Heart left ventricle (tissue), 13 donors: ENCODE measurements around the gene KIF24.

ENCODE experiments used
- POLR2A ChIP-seq, 2 donors: fragments of 450-650 bp; IDR thresholded peaks; one replicate each; pipeline ENCODE4 v1.6.1; 2017; ENCODE audit warnings: antibody characterized with exemption in 2 of 2, mild to moderate bottlenecking in 2 of 2, moderate library complexity in 2 of 2
- TF ChIP-seq, protein P1 (sequence below), 12 donors: fragments of 200-600 bp; sonication (generic) in 4 of 12; IDR thresholded peaks; one replicate each; pipeline versions ENCODE4 v1.5.0 to v1.8.0; 2018 to 2022; ENCODE audit warnings: antibody characterized with exemption in 12 of 12, mild to moderate bottlenecking in 5 of 12
- donor health status: ischemic (EF 13 %, LVEDD 7.1; RV severe dilation, severe dysfunction).
- donor health status: DM: no; HTN: yes; CAD: no.
- donor health status: DM: no; HTN: no; CAD: no.
- donor health status: ischemic (EF 25% LVEDD 6.9; RV normal size, moderate dysfunction).
- donor health status: ischemic (EF 25% LVEDD 5.7; RV mildly dilated, moderate dysfunction).
- donor health status: ischemic (EF 35%, LVEDD 5.7; RV mildly dilated, moderate dysfunction).
- donor health status: nonischemic (EF 11% LVEDD 7.7; RV severe dilation, severe dysfunction).
- donor health status: DM: yes; HTN: yes; CAD: no.
- donor health status: PGD.
- donor health status: ischemic (EF 29% LVEDD 5.4; RV normal size, mild dysfunction).
- donor health status: nonischemic (EF 23%, LVEDD 6.1; RV moderate dilation, normal function).

DNA sequence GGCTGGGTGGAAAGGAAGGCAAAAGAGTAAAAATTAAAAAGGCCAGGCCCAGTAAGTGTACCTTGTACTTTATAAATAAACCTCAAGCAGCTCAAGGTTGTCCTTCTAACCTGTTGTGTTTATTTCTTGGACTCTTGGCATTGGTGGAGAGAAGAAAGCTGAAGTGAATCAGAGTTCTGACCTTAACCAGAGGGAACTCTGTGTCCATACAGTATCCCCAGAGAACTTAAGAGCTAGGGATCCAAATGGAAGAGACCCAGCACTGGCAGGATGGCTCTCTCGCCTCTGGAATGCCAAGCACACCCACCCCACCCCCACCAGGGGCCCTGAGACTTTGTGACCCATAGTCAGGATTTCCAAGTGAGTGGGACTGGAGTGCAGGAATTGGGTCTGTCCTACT is 14.5 kb upstream of the KIF24 start:
- TF ChIP-seq, protein P1, sequence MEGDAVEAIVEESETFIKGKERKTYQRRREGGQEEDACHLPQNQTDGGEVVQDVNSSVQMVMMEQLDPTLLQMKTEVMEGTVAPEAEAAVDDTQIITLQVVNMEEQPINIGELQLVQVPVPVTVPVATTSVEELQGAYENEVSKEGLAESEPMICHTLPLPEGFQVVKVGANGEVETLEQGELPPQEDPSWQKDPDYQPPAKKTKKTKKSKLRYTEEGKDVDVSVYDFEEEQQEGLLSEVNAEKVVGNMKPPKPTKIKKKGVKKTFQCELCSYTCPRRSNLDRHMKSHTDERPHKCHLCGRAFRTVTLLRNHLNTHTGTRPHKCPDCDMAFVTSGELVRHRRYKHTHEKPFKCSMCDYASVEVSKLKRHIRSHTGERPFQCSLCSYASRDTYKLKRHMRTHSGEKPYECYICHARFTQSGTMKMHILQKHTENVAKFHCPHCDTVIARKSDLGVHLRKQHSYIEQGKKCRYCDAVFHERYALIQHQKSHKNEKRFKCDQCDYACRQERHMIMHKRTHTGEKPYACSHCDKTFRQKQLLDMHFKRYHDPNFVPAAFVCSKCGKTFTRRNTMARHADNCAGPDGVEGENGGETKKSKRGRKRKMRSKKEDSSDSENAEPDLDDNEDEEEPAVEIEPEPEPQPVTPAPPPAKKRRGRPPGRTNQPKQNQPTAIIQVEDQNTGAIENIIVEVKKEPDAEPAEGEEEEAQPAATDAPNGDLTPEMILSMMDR (IDR thresholded peaks at IDR 0.05), result no peak
- no peak for TF ChIP-seq POLR2A (IDR thresholded peaks at IDR 0.05)
